HG02885 (cell line): ENCODE data around the gene NLGN1.

Source experiments
- ATAC-seq: cut with Tn5 transposase; IDR thresholded peaks from one replicate; pipeline ENCODE4 v1.9.1; 2021; ENCODE audit warnings: mild to moderate bottlenecking; ENCODE audit not compliant: unreplicated experiment, poor library complexity

NLGN1 gene

DNA sequence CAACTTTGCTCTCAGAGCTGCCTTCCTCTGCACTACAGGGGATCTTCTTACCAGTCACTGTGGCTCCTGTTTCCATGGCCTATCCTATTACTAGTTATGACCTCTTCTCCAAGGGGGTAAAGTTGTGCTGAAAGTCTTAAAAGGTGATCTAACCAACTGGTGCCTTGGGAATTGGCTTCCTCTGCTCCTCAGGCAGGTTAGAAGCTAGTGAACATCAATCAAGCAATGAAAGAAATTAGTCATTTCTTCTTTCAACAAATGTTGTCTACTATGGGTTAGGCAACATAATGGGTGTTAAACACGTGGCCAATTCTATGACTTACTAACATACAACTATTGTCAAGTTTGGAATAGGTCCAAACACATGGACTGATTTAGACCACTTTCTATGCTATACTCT, 890.2 kb downstream of the NLGN1 start:
- ATAC-seq: no peak

DNA sequence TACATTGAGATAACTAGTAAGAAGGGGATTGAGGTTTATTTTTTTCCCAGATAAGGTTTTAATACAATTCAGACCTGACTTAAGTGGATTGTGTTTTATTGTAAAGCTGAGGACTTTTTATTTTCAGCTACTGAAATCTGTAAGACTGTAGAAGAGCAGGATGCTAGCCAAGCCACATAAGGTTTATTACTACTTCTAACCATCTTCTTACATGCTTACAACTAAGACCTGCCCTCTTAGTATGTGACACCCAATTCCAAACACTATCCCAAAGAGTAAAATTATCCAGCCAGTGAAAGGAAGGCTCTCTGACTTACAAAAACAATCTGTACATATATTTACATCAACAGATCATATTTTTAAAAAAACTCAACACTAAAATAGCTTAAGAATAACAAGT, 897.1 kb downstream of the NLGN1 start:
- no peak for ATAC-seq

DNA sequence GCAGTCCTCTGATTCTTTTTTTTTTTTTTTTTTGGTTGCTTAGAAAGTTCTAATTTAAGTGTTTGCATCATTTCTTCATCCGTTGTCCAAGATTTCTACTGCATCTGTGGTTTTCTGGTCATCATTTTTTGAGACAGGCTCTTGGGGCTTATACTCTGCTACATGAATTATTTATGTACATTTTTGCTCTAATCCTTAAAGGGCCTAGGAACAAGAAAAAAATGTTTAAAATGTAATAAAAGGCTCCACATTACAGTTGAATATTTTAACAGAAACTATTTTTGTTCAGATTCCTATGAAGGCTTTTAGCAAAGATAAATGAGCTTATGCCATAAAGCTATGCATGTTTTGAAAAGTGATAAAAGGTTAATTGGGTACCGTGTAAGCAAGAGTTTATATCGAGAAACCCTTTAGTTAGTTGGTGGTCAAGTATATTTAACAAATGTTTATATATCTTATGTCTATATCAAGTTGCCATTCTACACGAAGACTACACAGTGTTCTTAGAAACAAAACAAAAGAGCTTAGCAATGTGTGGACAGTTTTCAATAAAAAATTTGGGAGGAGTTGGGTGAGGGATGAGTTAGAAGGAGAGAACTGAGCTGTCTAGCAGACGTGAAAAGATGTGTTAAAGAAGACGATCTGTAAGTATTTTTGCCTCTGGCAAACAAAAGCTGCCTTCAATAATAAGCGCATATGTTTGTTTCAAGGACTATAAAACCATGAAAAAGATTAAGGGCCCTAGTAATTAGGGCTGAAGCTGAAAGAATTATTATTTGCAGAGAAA, 898.0 kb downstream of the NLGN1 start:
- ATAC-seq: no peak

- no peak for ATAC-seq
These were observed 905.3 kb downstream of the NLGN1 start for GRCh38 chr3:174302746-174303315.

DNA sequence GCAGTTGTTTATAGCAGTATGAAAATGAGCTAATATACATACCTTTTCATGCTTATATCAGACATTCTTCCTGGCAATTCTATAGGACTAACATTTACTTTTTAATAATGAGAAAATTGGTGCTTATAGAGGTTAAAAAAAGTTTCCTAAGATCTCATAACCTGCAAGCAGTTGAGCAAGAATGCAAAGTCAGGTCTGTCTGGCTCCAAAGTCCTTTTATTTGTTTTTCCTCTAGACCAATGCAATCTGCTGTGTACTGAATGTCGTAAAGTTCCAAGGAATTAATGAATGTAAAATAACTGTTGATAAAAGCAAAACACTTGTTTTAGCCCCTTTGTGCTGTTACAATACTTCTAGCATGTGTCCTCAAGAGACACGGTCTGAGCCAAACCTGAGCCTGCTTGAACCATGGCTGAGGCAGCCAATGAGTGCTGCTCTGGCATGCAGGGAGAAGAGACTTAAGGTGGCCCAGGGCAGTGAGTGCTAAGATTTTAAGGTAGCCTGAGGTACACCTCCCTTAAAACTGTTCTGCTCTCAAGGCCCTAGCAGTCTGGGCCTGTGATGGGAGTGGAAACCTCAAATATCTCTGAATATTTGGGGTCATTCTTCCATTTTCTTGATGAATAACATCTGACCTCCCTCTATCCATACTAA, 906.5 kb downstream of the NLGN1 start:
- no peak for ATAC-seq

GRCh38 chr3:174308736-174309135, 911.2 kb downstream of the NLGN1 start:
- no peak for ATAC-seq

DNA sequence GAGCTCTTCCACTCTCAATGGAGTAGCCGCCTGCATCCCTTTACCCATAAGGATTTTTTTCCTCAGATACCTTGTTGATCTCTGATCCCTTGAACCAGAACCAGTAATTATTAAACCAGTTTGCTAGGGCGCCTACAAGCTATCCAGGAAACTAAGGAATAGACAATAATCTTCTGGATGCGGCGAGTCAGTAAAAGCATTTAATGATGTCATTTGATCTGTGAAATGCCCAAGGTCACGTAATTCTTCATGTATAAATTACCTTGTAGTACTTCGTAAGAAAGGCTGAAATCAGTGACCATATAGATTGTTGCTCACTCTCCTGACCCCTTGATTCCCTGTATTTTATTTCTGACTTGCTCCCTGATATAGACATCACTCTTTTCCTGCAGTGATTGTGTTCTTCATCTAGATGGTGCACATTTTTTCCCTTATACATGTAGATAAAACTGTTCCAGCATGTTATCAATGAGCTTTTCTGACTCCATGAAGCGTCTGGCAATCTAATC, 913.0 kb downstream of the NLGN1 start:
- ATAC-seq: no peak

- no peak for ATAC-seq
These were observed 917.7 kb downstream of the NLGN1 start for GRCh38 chr3:174315225-174315624.

DNA sequence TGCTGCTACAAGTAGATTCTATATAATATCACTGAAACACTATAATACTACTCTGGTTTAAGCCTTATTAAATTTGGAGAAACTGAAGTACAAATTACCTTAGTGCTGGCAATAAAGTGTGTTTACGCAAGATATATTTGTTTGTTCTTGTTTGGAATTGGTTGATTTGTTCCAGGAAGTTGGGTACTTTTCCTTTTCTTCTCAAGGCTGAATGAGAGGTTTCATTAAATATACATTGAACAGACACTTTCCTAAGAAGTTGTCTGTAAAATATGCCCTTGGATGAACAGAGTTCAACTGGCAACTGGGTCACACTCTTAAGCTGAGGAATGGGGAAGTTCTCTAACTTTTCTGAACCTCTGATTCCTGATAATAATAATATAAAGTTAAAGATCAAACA, 919.5 kb downstream of the NLGN1 start:
- no peak for ATAC-seq

DNA sequence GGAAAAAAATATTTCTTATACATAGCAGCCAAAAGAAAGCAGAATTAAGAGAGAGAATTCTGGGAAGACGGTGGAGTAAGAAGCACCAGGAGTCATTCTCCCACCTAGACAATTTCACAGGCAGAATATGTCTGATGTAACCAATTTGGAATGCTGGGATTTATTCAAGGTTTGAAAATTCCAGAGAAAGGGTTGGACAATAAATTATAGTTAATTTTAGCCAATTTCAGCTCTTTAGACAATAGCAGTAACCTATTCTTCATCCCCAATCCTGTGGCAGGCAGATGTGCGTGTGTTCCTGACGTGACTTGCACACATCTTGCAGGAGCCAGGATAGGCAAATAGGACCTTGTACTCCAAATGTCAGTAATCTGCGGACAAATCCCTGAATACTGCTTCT, 920.6 kb downstream of the NLGN1 start:
- no peak for ATAC-seq

- no peak for ATAC-seq
These were observed 924.0 kb downstream of the NLGN1 start for GRCh38 chr3:174321548-174321947.

DNA sequence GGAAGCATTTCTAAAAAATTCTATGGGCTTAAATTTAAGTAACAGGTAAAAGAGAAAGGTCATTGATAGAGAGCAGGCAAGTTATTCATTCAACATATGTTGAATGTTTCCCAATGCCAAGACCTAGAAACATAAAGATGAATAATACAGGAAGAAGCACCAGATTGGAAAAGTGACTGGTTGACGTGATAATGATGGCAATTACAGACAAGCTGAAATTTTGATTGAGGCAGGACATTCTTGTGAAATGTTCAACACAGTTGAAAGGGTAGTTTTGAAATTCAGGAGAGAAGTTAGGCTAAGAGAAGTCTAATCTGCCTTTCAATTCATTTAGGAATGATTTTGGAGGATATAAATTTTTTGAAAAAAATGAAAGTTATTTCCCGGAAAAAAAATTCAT, 925.2 kb downstream of the NLGN1 start:
- ATAC-seq: no peak

GRCh38 chr3:174325171-174325570, 927.6 kb downstream of the NLGN1 start:
- ATAC-seq: no peak

GRCh38 chr3:174325834-174326700, 928.5 kb downstream of the NLGN1 start:
- ATAC-seq: no peak

- ATAC-seq: no peak
These were observed 931.8 kb downstream of the NLGN1 start for GRCh38 chr3:174329321-174329720.

DNA sequence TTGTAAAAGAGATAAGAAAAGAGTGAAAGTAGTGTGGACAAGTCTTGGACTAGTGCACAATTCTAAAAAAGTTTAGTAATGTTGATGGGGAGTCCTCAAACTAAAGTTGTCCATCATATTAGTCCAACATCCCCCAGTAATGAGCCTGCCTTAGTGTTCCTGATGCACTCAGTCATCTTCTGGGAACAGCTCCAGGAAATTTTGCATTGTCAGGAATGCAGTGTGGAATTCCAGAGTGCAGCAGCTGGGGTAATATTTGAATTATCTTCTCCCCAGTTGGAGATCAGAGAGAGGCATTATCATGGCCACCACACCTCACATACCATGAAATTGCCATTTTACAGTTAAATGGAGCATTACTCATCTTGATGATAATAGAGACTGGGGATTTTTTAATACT, 932.8 kb downstream of the NLGN1 start:
- no peak for ATAC-seq

GRCh38 chr3:174331095-174331800, 933.7 kb downstream of the NLGN1 start:
- no peak for ATAC-seq

GRCh38 chr3:174332391-174332790, 934.8 kb downstream of the NLGN1 start:
- ATAC-seq: no peak

GRCh38 chr3:174333640-174334039, 936.1 kb downstream of the NLGN1 start:
- no peak for ATAC-seq

DNA sequence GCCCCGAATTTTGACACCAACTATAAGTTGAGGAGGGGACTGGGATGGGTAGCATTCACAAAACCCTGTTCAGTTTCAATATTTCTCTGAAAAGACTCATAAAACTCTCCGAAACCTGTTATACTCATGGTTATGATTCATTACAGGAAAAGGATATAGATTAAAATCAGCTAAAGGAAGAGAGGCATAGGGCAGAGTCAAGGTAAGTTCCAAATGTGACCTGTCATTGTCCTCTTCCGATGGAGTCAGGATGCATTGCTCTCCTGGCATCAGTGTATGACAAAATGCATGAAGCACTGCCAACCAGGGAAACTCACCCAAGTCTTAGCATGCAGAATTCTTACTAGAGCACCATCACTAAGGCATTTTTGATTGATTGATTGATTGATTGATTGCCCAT, 936.6 kb downstream of the NLGN1 start:
- ATAC-seq: no peak
